ENCODE measurements around the gene GTF2A2.

DNA sequence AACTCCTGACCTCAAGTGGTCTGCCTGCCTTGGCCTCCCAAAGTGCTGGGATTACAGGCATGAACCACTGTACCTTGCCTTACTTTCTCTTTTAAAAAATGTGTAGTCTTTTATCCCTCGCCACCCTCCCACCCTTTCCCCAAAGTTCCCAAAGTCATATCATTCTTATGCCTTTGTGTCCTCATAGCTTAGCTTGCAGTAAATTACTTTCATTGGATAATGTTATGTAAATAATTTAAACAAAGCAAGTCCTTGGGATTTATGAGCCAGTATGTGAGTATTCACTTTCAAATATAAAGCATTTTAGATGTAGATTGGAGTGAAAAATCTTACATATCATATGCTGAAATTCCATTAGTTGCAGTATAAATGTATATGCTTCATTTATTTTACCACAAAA is 11.0 kb downstream of the GTF2A2 start:
- TF ChIP-seq, protein P1, sequence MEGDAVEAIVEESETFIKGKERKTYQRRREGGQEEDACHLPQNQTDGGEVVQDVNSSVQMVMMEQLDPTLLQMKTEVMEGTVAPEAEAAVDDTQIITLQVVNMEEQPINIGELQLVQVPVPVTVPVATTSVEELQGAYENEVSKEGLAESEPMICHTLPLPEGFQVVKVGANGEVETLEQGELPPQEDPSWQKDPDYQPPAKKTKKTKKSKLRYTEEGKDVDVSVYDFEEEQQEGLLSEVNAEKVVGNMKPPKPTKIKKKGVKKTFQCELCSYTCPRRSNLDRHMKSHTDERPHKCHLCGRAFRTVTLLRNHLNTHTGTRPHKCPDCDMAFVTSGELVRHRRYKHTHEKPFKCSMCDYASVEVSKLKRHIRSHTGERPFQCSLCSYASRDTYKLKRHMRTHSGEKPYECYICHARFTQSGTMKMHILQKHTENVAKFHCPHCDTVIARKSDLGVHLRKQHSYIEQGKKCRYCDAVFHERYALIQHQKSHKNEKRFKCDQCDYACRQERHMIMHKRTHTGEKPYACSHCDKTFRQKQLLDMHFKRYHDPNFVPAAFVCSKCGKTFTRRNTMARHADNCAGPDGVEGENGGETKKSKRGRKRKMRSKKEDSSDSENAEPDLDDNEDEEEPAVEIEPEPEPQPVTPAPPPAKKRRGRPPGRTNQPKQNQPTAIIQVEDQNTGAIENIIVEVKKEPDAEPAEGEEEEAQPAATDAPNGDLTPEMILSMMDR (IDR thresholded peaks at IDR 0.05): no peak
- TF ChIP-seq EZH2 (IDR thresholded peaks at IDR 0.05; ENCODE audit: borderline replicate concordance, insufficient read depth, low read depth, low read length, poor library complexity, severe bottlenecking): no peak

Data from B cell (primary cell).